NCI-H69 (cell line): ENCODE data around the gene FAM114A1.
"Not testable (repeated sequence)": the region's sequence is repeated elsewhere in the genome, so short reads cannot be mapped to it uniquely, and the experiment has no call there.

Experiments used
- DNase-seq: peaks from one replicate; lab custom pipeline; 2025; lab: John Stamatoyannopoulos, UW

The FAM114A1 gene

GRCh38 chr4:38967260-38968095 is 99.9 kb downstream of the FAM114A1 start:
- DNase-seq, result no peak

- DNase-seq, result no peak
These were observed 101.1 kb downstream of the FAM114A1 start for GRCh38 chr4:38968668-38969067.

- DNase-seq, result no peak
These were observed 108.7 kb downstream of the FAM114A1 start for GRCh38 chr4:38976308-38976707.

- DNase-seq, result no peak
These were observed 111.5 kb downstream of the FAM114A1 start for GRCh38 chr4:38979081-38979480.

GRCh38 chr4:38979511-38980230 is 112.1 kb downstream of the FAM114A1 start:
- no peak for DNase-seq

GRCh38 chr4:38980903-38981676 is 113.5 kb downstream of the FAM114A1 start:
- no peak for DNase-seq

GRCh38 chr4:38982361-38983095 is 114.9 kb downstream of the FAM114A1 start:
- DNase-seq, result no peak

- no peak for DNase-seq
These were observed 115.7 kb downstream of the FAM114A1 start for GRCh38 chr4:38983291-38983690.

GRCh38 chr4:38983787-38984598 is 116.4 kb downstream of the FAM114A1 start:
- DNase-seq, result no peak

- DNase-seq, result no peak
These were observed 117.9 kb downstream of the FAM114A1 start for GRCh38 chr4:38985410-38986100.

GRCh38 chr4:38987491-38987890 is 119.9 kb downstream of the FAM114A1 start:
- DNase-seq, result no peak

GRCh38 chr4:38988353-38988752 is 120.7 kb downstream of the FAM114A1 start:
- not testable (repeated sequence) for DNase-seq

GRCh38 chr4:38989487-38989886 is 121.9 kb downstream of the FAM114A1 start:
- DNase-seq, result no peak

- DNase-seq, result no peak
These were observed 122.6 kb downstream of the FAM114A1 start for GRCh38 chr4:38990241-38990640.

GRCh38 chr4:38993683-38994082 is 126.1 kb downstream of the FAM114A1 start:
- no peak for DNase-seq

GRCh38 chr4:38994135-38994534 is 126.5 kb downstream of the FAM114A1 start:
- no peak for DNase-seq
